HuH-7 (cell line): ENCODE measurements around the gene TNFAIP1.
"Not testable (repeated sequence)": the region's sequence is repeated elsewhere in the genome, so short reads cannot be mapped to it uniquely, and the experiment has no call there.

Experiments used
- DNase-seq: peaks from one replicate; pipeline ENCODE4 v3.0.0; 2011; ENCODE audit warnings: low spot score

The TNFAIP1 gene

GRCh38 chr17:28324781-28325180 is 10.8 kb upstream of the TNFAIP1 start:
- no peak for DNase-seq

GRCh38 chr17:28325211-28325610 is 10.3 kb upstream of the TNFAIP1 start:
- DNase-seq = no peak

- no peak for DNase-seq
Observed at GRCh38 chr17:28326114-28326513, 9.4 kb upstream of the TNFAIP1 start.

GRCh38 chr17:28327031-28327607 is 8.4 kb upstream of the TNFAIP1 start:
- DNase-seq = no peak

GRCh38 chr17:28327709-28328108 is 7.9 kb upstream of the TNFAIP1 start:
- no peak for DNase-seq

- DNase-seq = no peak
Observed at GRCh38 chr17:28328325-28328724, 7.2 kb upstream of the TNFAIP1 start.

GRCh38 chr17:28330671-28331070 is 4.9 kb upstream of the TNFAIP1 start:
- DNase-seq = no peak

GRCh38 chr17:28331891-28332420 is 3.6 kb upstream of the TNFAIP1 start:
- no peak for DNase-seq

GRCh38 chr17:28333083-28333746 is 2.3 kb upstream of the TNFAIP1 start:
- DNase-seq = no peak

GRCh38 chr17:28334171-28334570 is 1.4 kb upstream of the TNFAIP1 start:
- DNase-seq = no peak

GRCh38 chr17:28334666-28335200 is 828 bp upstream of the TNFAIP1 start:
- no peak for DNase-seq

GRCh38 chr17:28335959-28336871 is 654 bp downstream of the TNFAIP1 start:
- DNase-seq = peak; percentile 57

- DNase-seq = no peak
Observed at GRCh38 chr17:28338056-28338768, 2.7 kb downstream of the TNFAIP1 start.

GRCh38 chr17:28338769-28339212 is 3.2 kb downstream of the TNFAIP1 start:
- DNase-seq = not testable (repeated sequence)

GRCh38 chr17:28339431-28339830 is 3.9 kb downstream of the TNFAIP1 start:
- DNase-seq = no peak

GRCh38 chr17:28340374-28340773 is 4.8 kb downstream of the TNFAIP1 start:
- no peak for DNase-seq

GRCh38 chr17:28341516-28341915 is 6.0 kb downstream of the TNFAIP1 start:
- no peak for DNase-seq

GRCh38 chr17:28342313-28342712 is 6.8 kb downstream of the TNFAIP1 start:
- DNase-seq = no peak

- DNase-seq = no peak
Observed at GRCh38 chr17:28343491-28343932, 8.0 kb downstream of the TNFAIP1 start.

- no peak for DNase-seq
Observed at GRCh38 chr17:28344011-28344410, 8.4 kb downstream of the TNFAIP1 start.

- no peak for DNase-seq
Observed at GRCh38 chr17:28344435-28344901, 8.9 kb downstream of the TNFAIP1 start.
